HG03575 (cell line): ENCODE data around the gene FUOM.
"Not testable (repeated sequence)": the region's sequence is repeated elsewhere in the genome, so short reads cannot be mapped to it uniquely, and the experiment has no call there.

Experiments
- ATAC-seq: cut with Tn5 transposase; IDR thresholded peaks from one replicate; pipeline ENCODE4 v1.9.1; 2021; ENCODE audit not compliant: unreplicated experiment, insufficient number of reproducible peaks, low FRiP score; ENCODE audit errors: extremely low read depth

The FUOM gene

DNA sequence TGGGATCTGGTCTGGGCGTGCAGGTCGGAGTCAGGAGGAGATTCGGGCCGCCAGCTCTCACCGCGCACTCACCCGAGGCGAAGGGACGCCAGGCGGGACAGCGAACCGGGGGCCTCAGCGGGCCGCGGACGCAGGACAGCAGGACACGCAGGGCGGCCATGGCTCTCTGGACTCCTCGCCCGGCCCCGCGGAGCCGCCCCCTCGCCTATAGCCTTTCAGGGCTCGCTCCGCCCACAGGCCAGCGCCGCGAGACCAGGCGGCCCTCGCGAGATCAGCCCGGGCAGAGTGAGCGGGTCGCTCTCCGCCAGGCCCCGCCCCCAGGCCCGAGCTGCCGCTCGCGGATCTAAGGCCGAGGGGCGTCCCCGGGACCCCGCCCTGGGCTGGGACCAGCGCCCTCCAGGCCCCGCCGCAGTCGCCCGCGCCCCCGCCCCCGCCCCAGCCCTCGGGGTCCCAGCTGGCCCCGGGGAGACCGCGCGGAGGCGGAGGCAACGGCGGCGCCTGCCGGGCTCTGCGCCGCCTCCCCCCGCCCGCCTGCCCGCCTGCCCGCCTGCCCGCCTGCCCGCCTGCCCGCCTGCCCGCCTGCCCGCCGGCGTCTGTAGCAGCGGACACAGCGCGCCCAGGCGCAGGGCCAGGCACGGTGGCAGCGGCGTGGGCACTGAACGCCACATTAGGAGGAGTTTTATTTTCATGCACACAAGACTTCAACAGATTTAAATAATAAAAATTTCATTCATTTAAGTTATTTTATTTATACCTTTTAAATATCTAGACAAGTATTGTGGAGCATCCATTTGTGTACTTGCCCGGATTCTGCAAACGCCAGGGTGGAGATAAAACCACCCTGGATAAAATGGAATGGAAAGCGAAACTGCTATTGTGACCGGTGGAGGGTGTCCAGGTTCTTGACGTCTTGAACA, 15.6 kb upstream of the FUOM start, which contains the start of gene ECHS1:
Gene ECHS1 (minus strand): TSS at position 181 of the 917 bp plus-strand sequence. CDS start 21 bp downstream, at position 160.
- ATAC-seq = peak; percentile 58

GRCh38 chr10:133372507-133372906, 14.7 kb upstream of the FUOM start:
- ATAC-seq = no peak

- ATAC-seq = no peak
These were observed 12.4 kb upstream of the FUOM start for GRCh38 chr10:133370030-133370786.

DNA sequence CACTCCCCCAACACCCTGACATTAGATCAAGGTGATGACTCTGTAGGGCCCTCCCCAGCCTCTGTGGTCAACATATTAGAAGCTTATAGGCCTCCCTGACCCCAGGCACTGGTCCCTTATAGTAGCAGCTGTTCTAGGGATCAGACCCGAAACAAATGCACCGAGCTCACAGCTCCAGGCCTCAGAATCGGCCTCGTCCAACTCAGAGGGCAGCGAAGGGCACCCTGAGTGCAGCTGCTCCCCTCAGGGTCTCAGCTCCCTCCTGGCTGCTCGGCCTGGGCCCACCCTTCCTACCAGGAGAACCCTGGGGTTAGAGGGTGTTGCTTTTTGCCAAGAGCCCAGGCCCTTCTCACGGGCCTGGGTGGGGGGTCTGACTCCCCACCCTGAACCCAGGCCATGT, 10.3 kb upstream of the FUOM start:
- ATAC-seq = no peak

DNA sequence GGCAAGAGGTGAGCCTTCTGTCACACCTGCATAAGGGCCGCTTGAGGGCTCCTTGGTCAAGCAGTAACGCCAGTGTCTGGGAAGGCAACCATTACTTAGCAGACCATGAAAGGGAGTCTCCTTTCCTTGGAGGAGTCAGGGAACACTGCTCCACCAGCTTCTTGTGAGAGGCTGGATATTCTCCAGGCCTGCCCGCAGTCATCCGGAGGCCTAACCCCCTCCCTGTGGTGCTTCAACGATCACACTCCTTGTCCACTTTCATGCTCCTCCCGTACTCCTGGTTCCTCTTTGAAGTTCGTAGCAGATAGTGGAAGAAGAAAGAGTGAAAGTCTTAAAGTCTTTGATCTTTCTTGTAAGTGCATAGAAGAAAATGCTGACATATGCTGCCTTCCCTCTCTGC, 9.6 kb upstream of the FUOM start:
- ATAC-seq = not testable (repeated sequence)

- ATAC-seq = no peak
These were observed 8.9 kb upstream of the FUOM start for GRCh38 chr10:133366751-133367150.

DNA sequence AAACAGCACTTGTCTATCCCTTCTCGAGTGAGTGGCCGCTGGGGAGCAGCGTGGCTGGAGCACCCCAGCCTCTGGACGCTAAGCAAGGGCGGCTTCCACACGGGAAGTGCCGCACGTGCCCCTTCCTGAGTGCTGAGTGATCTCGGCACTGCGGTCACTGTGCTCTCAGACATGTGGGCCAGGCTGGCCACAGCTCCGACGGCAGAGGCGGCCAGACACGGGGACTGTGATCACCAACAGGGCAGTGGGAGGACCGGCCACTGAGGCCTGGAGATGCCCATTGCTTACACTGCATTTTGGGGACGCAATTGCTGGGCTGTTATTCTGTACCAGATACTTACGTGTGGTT, 8.3 kb upstream of the FUOM start:
- no peak for ATAC-seq

- ATAC-seq = no peak
These were observed 7.8 kb upstream of the FUOM start for GRCh38 chr10:133365461-133366129.

- ATAC-seq = no peak
These were observed 7.0 kb upstream of the FUOM start for GRCh38 chr10:133364645-133365431.

GRCh38 chr10:133362846-133363245, 5.0 kb upstream of the FUOM start:
- ATAC-seq = no peak

DNA sequence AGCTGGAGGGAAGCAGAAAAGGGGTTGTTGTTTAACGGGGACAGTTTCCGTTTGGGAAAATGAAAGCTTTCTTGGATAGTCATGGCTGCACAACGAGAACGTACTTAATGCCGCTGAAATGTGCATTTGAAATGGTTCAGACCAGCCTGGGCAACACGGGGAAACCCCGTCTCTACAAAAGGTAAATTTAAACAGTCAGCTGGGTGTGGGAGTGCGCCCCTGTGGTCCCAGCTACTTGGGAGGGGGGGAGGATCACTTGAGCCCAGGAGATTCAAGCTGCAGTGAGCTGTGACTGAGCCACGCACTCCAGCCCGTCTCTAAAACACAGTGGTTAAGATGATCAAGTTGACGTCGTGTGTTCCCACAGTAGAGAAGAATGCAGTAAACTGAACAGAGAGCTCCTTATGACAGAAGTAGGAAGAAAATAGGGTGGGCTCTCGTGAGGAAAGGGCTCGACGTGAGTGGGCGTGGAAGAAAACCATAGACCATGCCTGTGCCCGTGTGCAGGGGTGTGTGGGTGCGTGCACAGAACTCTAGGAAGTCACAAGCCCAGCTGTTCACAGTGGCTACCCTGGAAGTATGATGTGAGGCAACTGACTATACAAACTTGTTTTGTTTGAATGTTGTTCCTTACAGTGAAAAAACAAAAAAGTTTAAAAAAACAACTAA, 4.1 kb upstream of the FUOM start:
- no peak for ATAC-seq

GRCh38 chr10:133361227-133361626, 3.4 kb upstream of the FUOM start:
- ATAC-seq = no peak

DNA sequence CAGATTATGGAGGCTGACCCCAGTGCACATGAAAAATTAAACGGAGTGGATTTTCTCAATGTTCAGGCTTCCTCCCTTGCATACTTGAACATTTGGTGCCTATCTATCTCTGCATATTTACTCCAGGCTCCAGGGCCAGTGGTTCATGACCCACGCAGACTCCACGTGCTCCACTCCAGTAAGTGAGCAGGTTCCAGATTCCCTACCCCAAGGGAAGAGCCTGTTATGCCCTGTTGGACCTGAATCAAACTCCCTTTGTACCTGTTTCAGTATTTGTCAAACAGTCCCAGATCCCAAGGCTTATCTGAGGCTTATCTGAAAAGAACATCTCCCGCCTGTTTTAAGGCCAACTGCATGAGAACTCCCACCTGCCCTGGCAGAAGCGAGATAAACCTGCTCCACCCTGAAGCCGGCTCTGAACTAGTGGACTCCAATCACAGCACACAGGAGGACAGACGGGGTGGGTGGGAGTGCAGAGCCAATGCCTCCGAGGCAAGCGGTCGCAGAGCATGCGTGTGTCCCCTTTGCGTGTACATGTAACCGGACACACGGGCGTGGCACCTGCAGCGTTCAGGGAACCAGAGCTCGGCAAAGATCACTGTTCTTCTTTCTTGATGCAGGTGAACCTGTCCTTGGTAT, 2.3 kb upstream of the FUOM start:
- ATAC-seq = no peak

- ATAC-seq = no peak
These were observed 1.7 kb upstream of the FUOM start for GRCh38 chr10:133359554-133359971.

DNA sequence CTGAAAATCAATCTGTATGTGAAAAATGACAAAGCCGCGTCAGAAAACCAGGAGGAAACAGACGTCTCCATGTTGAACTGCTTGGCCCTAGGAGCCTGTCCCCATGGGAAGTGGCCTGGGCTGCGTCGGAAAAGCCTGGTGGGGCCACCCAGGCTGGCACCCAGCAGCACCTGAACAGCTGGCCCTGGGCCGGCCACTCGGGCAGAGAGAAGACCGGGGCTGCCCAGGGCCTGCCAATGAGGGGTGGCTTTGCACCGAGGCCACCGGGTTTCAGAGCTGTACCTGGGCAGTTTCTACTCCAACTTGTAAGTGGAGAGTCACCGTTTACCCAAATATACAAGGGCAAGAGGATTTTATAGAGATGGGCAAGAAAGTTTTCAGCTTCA, 1.1 kb upstream of the FUOM start:
- no peak for ATAC-seq

GRCh38 chr10:133358162-133358924, 524 bp upstream of the FUOM start:
- no peak for ATAC-seq

DNA sequence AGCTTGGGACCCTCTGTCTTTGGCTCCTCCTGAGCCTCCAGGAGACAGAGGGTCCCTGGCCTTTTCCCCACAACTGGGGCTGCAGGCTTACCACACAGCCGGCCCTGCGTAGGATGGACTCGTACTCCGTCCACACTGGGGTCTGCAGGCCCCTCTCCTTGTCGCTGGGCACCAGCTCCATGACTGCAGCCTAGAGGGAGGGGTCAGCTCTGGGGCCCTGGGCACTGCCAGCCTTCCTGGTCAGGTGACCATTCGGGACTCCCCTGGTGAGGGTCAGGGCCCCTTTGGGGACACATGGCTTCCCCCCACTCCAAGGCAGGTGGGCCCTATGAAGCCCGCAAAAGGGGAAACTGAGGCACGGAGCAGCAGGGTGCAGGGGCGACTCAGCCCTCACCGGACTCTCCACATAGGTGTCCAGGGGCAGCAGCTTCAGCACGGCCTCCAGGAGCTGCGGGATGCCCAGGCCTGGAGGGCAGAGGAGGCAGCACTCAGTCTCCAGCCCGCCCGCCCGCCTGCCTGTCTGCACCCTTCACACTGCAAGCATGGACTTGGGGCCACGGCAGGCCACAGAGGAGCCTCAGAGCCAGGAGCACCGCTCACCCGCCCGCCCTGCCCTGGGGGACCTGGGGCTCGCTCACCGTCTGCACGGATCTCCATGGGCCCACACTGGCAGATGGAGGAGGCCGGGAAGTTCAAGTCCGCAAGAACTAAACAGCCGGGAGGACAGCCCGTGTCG, 1.1 kb downstream of the FUOM start:
- no peak for ATAC-seq
